H54 (cell line): Measurements from ENCODE around the gene EPB41L5.
A peak's percentile ranks its signal among the peaks of the same experiment; 100 is the strongest.
"Not testable (repeated sequence)": the region's sequence is repeated elsewhere in the genome, so short reads cannot be mapped to it uniquely, and the experiment has no call there.

Source experiments
- DNase-seq: peaks from one replicate; pipeline ENCODE4 v3.0.0; 2011; ENCODE audit warnings: low spot score, mixed read lengths; ENCODE audit not compliant: insufficient read length
- FAIRE-seq: peaks from 3 replicates; lab custom pipeline; 2011; peaks lifted over from hg19 to GRCh38; lab: Jason Lieb, UNC
- POLR2A ChIP-seq: IDR thresholded peaks from 2 replicates; pipeline ENCODE4 v1.6.1; 2011; ENCODE audit warnings: low read depth, mild to moderate bottlenecking, low read length

The EPB41L5 gene

DNA sequence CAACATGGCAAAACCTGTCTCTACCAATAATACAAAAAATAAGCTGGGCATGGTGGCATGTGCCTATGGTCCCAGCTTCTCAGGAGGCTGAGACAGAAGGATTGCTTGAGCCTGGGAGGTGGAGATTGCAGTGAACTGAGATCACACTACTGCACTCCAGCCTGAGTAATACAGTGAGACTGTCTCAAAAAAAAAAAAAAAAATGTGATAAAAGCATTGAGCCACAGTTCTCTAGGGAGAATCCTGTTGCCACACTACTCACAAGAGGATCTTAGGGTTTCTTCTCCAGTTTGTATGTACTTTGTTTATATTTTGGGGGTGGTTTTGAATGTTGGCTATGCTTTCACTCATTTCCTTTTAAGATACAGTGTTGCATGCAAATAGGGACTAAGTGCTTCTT, 148.3 kb downstream of the EPB41L5 start:
- no peak for TF ChIP-seq POLR2A
- no peak for DNase-seq
- no peak for FAIRE-seq

DNA sequence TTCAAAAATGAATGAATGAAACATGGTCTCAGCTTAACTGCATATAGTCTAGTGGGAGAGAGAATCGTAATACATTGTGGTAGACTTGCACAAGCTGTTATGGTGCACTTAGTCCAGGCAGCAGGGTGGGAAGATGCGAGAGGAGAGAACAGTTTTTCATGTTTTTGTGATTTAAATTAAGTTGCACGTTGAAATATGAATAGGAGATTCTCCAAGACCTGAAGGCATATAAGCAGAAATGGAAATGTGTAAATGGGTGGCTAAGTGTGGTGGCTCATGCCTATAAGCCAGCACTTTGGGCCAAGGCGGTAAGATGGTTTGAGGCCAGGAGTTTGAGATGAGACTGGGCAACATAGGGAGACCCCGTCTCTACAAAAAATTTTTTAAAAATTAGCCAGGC, 149.8 kb downstream of the EPB41L5 start:
- no peak for TF ChIP-seq POLR2A
- DNase-seq (no peak), FAIRE-seq (no peak)

DNA sequence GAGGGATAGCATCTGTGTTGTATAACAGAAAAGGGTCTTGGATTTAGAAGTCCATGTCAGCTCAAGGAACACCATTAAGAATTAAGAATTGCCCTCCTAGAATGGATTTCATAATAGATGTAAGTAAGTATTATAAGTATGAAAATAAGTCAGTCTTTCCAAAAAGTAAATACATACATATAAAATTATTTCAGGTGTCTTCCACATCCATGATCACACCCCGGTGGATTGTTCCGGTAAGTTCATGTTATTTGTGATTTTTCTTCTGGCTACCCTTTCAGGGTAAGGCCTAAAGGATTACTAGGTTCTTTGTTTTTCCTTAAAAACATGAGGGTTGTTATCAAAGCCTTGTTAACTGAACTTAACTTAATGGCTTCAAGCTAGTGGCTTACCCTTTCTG, 154.4 kb downstream of the EPB41L5 start:
- DNase-seq (no peak), FAIRE-seq (no peak)
- no peak for TF ChIP-seq POLR2A

DNA sequence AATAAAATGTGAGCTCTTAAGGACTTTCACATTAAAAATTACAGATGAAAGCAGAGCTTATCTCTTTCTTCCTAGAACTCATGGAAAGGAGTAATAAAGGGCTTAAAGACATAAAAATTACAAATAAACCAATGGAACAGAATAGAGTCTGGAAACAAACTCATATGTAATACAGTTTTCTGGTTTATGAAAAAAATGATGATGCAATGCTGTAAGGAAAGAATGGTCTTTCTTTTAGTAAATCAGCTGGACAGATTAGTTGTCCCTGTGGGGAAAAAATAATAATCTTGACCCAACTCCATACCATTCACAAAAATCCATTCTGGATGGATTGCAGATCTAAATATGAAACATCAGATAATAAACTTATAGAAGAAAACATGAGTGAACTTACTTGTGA, 156.1 kb downstream of the EPB41L5 start:
- DNase-seq (no peak), FAIRE-seq (no peak)
- TF ChIP-seq POLR2A = no peak

DNA sequence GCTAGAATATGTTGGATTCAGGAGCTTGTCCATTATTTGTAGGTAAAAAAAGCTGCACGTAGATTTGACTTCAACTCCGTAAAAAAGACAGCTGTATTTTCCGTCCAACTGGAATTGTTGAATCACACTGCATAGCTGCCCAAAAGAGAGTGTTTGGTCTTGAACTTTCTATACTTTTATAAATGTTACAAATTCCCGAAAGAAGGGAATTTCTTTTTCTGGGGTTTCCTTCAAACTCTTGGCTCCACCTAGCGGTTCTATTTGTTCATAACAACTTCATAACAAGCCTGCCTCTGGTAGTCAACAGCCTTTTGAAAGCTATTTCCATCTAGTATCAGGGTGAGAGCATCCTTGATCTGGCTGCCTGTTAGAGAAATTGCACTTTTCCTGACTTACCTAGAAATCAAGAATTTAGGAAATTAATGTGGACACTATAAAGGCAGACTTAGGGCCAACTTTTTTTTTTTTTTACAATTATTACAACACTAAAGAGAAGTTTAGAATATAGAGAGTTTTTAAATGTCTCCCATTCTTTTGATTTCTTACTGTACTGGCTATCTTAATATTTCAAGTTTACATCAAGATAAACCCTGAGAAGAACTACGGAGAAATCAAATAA, 162.2 kb downstream of the EPB41L5 start:
- FAIRE-seq (peak; percentile 57), DNase-seq (peak; percentile 31)
- TF ChIP-seq POLR2A = no peak

DNA sequence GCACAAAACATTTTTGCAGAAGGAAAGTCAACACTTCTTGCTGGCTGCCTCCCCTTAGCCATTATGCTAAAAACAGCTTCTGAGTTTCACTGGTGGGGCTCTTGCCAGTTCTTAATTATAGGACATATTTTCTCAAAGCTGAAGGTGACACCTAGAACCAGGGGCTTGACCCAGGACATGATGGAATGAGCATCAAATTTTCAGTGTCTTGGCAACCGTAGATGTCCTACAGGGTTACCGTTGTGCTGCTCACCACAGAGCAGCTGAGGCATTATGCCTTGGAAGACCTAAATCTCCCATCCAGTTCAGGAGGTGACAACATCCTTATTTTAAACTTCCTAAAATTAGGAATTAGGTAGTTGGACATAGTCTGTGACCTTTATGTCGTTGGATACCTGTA, 163.6 kb downstream of the EPB41L5 start:
- DNase-seq = no peak

DNA sequence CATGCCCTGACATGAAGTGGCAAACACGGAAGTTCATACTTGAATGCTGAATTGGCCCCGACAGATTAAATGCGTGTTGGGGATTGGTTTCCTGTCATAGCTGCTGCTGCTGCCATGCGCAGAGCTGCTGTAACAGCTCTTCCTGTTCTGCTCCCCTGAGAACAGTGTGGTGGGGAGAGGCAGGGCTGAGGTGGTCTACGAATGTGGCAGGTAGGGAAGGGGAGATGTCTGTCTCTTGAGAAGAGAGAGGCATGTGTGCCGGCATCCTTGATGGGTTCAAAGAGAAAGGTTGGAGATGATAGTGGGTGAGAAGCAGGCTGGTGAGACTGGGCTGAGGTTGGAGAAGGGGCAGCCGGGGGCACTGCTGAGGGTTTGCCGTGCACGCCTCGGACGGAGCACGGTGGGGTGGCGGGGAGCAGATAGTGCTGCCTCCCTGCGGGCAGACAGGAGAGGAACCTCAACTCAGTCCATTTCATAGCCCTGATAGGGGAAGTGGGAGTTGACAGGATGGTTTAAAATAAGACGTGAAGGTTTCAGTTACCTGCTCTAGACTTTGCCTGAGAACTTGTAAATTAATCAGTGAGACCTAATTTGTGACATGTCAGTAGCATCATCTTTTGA, 164.2 kb downstream of the EPB41L5 start:
- FAIRE-seq (no peak), DNase-seq (no peak)
- no peak for TF ChIP-seq POLR2A

More for the DNA sequence above, 163.6 kb downstream of the EPB41L5 start:
- no peak for TF ChIP-seq POLR2A
- FAIRE-seq = no peak

DNA sequence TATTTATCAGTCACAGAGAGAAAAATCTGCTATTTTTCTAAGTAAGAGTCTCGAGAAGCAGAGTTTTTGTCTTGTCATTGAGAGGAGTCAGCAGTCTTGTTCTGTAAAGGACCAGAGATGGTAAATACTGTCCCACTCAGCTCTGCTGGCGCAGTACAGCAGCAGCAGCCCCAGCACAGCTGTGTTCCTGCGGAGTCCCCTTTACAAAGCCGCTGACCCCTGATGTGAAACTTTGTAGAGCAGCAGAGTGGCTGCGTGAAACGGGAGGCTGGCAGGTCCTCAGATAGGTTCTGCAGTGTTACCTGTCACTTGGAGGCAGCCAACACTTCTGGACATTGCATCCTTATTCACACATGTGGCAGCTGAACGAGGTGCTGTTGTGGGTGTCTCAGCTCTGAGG, 165.1 kb downstream of the EPB41L5 start:
- no peak for FAIRE-seq
- DNase-seq = no peak
- TF ChIP-seq POLR2A = no peak

DNA sequence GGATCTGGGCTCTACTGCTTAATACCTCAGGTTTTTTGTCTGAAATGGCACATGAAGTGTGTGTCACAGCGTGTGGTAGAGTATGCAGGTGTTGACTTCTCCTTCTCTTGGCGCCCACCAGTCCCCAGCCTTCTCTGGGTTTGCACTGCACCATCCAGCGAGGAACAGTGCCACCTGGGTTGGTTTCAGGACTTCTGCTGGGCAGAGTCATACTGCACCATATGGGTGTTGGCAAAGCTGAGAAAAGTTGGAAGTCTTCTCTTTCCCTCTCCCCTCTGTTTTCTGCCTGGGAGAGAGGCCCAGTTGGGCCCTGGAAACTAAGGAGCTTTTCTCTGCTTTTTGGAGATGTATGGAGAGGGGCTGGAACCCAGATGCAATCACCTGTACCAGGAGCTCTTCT, 166.5 kb downstream of the EPB41L5 start:
- no peak for TF ChIP-seq POLR2A
- FAIRE-seq (no peak), DNase-seq (no peak)

DNA sequence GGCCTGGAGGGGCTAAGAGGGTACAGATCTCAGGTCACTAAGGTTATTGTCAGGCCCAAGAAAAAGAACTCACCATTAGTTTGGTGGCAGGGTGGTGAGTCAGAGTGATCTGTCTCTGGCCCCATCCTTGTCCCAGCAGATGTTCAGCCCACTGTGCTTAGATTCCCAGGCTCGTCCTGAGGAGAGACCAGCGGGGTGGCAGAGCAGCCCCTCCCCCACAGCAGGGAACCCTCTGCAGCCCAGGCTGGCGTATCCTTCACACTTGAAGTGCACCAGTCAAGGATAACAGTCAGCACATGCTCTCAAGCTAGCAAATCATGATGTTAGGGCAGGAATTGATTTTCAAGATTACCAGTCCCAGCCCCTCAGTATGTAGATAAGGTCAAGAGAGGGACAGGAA, 167.2 kb downstream of the EPB41L5 start:
- DNase-seq (no peak), FAIRE-seq (no peak)
- no peak for TF ChIP-seq POLR2A

DNA sequence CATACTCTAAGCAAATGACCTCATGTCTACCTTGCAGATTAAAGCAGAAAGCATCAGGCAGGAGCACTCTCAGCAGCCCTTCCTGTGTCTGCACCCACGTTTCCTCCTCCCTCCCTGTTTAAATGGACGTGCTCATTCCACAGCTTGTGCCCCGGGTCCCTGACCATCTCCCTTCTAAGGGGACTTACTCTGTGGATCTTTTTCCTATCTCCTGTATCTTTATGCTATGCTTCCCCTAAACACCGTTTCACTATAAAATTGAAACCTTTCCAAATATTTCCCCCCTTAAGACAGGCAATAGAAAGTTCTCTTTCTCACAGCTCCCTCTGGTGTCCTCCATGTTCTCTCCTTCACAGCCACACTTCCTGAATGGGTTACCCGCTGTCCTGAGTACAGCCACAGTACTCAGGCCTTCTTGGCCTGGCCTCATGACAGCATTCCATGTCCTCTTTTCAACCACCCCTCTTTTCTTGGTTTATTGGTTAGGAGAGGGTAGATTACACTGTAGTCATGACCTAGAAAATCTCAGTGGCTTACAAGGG, 169.2 kb downstream of the EPB41L5 start:
- no peak for DNase-seq
- TF ChIP-seq POLR2A = no peak
- no peak for FAIRE-seq

DNA sequence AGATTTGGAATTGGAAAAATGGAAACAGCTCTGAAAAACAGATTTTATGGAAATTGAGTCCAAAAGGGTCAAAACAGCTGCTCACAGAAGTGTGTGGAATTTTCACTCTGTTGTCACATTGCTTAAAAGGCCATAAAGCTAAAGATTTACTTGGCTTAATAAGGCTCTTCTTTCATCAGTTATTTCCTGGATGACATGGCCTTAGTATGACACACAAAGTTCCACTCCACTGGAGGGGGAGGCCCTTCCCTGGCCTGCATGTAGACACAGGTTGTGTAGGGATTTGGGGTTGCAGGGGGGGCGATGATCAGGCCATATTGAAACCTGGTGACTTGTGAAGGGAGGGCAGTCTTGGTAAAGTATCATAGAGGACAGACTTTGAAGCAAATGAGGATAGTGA, 176.3 kb downstream of the EPB41L5 start:
- no peak for FAIRE-seq
- no peak for TF ChIP-seq POLR2A
- DNase-seq = no peak

DNA sequence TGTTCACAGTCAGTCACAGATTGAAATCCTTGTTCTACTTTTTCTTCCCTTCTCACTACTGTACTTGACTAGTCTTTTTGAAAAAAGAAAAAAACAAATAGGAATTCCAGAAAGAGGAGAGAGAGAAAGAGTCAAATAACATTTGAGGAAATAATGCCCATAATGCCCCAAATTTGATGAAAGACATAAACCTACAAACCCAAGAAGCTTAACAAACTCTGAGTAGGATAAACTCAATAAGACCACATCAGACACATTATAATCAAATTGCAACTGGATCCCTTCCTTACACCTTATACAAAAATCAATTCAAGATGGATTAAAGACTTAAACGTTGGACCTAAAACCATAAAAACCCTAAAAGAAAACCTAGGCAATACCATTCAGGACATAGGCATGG, 179.4 kb downstream of the EPB41L5 start:
- DNase-seq (no peak), FAIRE-seq (no peak)
- no peak for TF ChIP-seq POLR2A

DNA sequence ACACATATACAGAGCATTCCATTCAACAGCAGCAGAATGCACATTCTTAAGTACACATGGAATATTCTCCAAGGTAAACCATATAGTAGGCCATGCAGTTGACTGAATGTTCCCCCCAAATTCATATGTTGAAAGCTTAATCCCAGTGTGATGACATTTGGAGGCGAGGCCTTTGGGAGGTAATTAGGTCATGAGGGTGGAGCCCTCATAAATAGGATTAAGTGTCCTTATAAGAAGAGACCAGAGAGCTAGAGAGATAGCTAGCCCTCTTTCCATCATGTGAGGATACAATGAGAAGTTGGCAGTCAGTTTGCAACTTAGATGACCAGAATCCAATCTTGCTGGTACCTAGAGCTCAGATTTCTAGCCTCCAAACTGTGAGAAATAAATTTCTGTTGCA, 182.7 kb downstream of the EPB41L5 start:
- TF ChIP-seq POLR2A = no peak
- FAIRE-seq (no peak), DNase-seq (no peak)

DNA sequence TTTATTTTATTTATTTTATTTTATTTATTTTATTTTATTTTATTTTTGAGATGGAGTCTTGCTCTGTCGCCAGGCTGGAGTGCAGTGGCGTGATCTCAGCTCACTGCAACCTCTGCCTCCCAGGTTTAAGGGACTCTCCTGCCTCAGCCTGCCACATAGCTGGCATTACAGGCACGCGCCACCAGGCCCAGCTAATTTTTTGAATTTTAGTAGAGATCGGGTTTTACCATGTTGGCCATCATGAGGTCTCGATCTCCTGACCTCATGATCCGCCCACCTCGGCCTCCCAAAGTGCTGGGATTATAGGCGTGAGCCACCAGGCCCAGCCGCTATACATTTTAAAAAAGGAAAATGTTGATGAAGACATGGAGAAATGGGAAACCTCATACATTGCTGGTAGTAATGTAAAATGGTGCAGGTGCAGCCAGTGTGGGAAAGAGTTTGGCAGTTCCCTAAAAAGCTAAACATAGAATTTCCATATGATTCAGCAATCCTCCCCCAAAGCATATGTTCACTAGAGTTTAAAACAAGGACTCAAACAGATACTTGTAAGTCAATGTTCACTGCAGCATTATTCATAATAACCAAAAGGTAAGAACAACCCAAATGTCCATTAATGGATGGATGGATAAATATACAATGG, 187.1 kb downstream of the EPB41L5 start:
- not testable (repeated sequence) for FAIRE-seq, DNase-seq
